ENCODE results near the gene ALPK3.

- TF ChIP-seq CTCF (IDR thresholded peaks at IDR 0.05; ENCODE audit: low read depth, low read length, poor library complexity, severe bottlenecking) (no peak), EZH2phosphoT487 (IDR thresholded peaks at IDR 0.05; ENCODE audit: borderline replicate concordance, low read length) (no peak)
Measured at GRCh38 chr15:84789762-84790161, 27.4 kb upstream of the ALPK3 start.
